Measurements from ENCODE around the gene CEP41. TPM values are rescaled to one million over a fixed set of nuclear protein-coding genes. Genes with fewer than 3 reads are reported as not detected.

CEP41 gene
- total and polyA plus RNA-seq, 10 of the 15 experiments (the other 5 are each of a cell fraction or from before 2014, with no cell fraction given) = 11.4 to 43.0 (median 24.7) TPM

GRCh38 chr7:130488392-130489139 is 47.8 kb upstream of the CEP41 start:
- FAIRE-seq (no peak), DNase-seq (ENCODE audit: low read depth, low spot score) (no peak), ATAC-seq (no peak)
- intact Hi-C loops (cut with micrococcal nuclease; ENCODE audit: unreplicated experiment) (loop anchor here (5.0 kb wide), 2 partner anchors 121 to 269 kb away; no protein-coding TSS in a partner anchor), in situ Hi-C loops (cut with MboI) (no loop called here)
- BruUV-seq (replicated peaks) = no TSS peak
- H3K27me3 ChIP-seq (replicated peaks in 1 of 2; ENCODE audit: control insufficient read depth in 2 of 2, insufficient read depth in 2 of 2, low read length in 1 of 2) = no peaks in the 10 kb centered on the region; a peak in 2 of 4 replicates
- H4K20me1 ChIP-seq (ENCODE audit: control insufficient read depth, insufficient read depth) = no peaks in the 10 kb centered on the region
- no peaks in the 10 kb centered on the region for H3K36me3 ChIP-seq (ENCODE audit: control insufficient read depth in 2 of 2, insufficient read depth in 2 of 2, low read length in 1 of 2)
- H3K4me3 ChIP-seq = no peak overlapping the region
- 68% methylated on average over 7 of the region's 7 CpGs for WGBS (ENCODE audit: insufficient coverage, insufficient replicate concordance, low lambda C conversion rate, missing lambda C conversion rate)
- peaks cover 11% of the 10 kb centered on the region for H3K4me1 ChIP-seq (ENCODE audit: control insufficient read depth, insufficient read depth, low read length)
- no peak overlapping the region for H2AFZ ChIP-seq (ENCODE audit: control insufficient read depth, low read depth, low read length)
- ChIA-PET POLR2A (no interaction called here), CTCF (interaction anchor here (1.5 to 2.6 kb wide), 2 partner anchors 12 to 245 kb away, joined by 5 to 12 read pairs; no protein-coding TSS in a partner anchor), SMC1A (ENCODE audit: uncharacterized antibody, unreplicated experiment) (interaction anchor here (1.4 to 1.9 kb wide), 2 partner anchors 12 to 77 kb away, joined by 5 to 6 read pairs; no protein-coding TSS in a partner anchor), RAD21 (ENCODE audit: unreplicated experiment) (no interaction called here)
- no peak overlapping the region for H3K9ac ChIP-seq (ENCODE audit: control insufficient read depth, insufficient read depth, low read length)
- no peaks in the 10 kb centered on the region for H3K79me2 ChIP-seq (ENCODE audit: control insufficient read depth, insufficient read depth, low read length)
- no peak overlapping the region for H3K27ac ChIP-seq (ENCODE audit: control insufficient read depth, insufficient read depth)
- no peak overlapping the region for H3K4me2 ChIP-seq (ENCODE audit: control insufficient read depth, insufficient read depth)
- H3K9me3 ChIP-seq (replicated peaks; ENCODE audit: control insufficient read depth, insufficient read depth, low read length) = no peaks in the 10 kb centered on the region; the same call in 2 of the 3 replicates
- TF ChIP-seq JUND (IDR thresholded peaks at IDR 0.05; ENCODE audit: low read depth, low read length) = no peak
- no peak for TF ChIP-seq JUNB (IDR thresholded peaks at IDR 0.05)
- TF ChIP-seq SRF (IDR thresholded peaks at IDR 0.05; ENCODE audit: low read depth in 2 of 2, low read length in 2 of 2) = no peak
- no peak for TF ChIP-seq RELB (IDR thresholded peaks at IDR 0.05; ENCODE audit: low read depth)
- no peak for TF ChIP-seq TCF7 (IDR thresholded peaks at IDR 0.05; ENCODE audit: borderline replicate concordance)
- TF ChIP-seq MEF2A (IDR thresholded peaks at IDR 0.05; ENCODE audit: insufficient read depth, low read depth, low read length) = no peak
- TF ChIP-seq, protein P1, sequence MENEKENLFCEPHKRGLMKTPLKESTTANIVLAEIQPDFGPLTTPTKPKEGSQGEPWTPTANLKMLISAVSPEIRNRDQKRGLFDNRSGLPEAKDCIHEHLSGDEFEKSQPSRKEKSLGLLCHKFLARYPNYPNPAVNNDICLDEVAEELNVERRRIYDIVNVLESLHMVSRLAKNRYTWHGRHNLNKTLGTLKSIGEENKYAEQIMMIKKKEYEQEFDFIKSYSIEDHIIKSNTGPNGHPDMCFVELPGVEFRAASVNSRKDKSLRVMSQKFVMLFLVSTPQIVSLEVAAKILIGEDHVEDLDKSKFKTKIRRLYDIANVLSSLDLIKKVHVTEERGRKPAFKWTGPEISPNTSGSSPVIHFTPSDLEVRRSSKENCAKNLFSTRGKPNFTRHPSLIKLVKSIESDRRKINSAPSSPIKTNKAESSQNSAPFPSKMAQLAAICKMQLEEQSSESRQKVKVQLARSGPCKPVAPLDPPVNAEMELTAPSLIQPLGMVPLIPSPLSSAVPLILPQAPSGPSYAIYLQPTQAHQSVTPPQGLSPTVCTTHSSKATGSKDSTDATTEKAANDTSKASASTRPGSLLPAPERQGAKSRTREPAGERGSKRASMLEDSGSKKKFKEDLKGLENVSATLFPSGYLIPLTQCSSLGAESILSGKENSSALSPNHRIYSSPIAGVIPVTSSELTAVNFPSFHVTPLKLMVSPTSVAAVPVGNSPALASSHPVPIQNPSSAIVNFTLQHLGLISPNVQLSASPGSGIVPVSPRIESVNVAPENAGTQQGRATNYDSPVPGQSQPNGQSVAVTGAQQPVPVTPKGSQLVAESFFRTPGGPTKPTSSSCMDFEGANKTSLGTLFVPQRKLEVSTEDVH (IDR thresholded peaks at IDR 0.05; ENCODE audit: low read depth, partially characterized antibody) = no peak
- TF ChIP-seq MYC (IDR thresholded peaks at IDR 0.05; ENCODE audit: insufficient read depth, insufficient read length, insufficient replicate concordance, low read length, severe bottlenecking) = no peak
- TF ChIP-seq CREB1 (IDR thresholded peaks at IDR 0.05; ENCODE audit: low read depth) = no peak
- TF ChIP-seq, protein P2, sequence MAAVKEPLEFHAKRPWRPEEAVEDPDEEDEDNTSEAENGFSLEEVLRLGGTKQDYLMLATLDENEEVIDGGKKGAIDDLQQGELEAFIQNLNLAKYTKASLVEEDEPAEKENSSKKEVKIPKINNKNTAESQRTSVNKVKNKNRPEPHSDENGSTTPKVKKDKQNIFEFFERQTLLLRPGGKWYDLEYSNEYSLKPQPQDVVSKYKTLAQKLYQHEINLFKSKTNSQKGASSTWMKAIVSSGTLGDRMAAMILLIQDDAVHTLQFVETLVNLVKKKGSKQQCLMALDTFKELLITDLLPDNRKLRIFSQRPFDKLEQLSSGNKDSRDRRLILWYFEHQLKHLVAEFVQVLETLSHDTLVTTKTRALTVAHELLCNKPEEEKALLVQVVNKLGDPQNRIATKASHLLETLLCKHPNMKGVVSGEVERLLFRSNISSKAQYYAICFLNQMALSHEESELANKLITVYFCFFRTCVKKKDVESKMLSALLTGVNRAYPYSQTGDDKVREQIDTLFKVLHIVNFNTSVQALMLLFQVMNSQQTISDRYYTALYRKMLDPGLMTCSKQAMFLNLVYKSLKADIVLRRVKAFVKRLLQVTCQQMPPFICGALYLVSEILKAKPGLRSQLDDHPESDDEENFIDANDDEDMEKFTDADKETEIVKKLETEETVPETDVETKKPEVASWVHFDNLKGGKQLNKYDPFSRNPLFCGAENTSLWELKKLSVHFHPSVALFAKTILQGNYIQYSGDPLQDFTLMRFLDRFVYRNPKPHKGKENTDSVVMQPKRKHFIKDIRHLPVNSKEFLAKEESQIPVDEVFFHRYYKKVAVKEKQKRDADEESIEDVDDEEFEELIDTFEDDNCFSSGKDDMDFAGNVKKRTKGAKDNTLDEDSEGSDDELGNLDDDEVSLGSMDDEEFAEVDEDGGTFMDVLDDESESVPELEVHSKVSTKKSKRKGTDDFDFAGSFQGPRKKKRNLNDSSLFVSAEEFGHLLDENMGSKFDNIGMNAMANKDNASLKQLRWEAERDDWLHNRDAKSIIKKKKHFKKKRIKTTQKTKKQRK (IDR thresholded peaks at IDR 0.05; ENCODE audit: low read depth, low read length) = no peak
- TF ChIP-seq CREM (IDR thresholded peaks at IDR 0.05; ENCODE audit: low read depth) = no peak
- no peak for TF ChIP-seq ZBED1 (IDR thresholded peaks at IDR 0.05; ENCODE audit: borderline replicate concordance)
- no peak for TF ChIP-seq SREBF1 (IDR thresholded peaks at IDR 0.05; ENCODE audit: low read length)
- no peak for TF ChIP-seq PKNOX1 (IDR thresholded peaks at IDR 0.05)

All from GM12878 (cell line).